K562 (cell line): ENCODE data around the gene STC2. TPM values are rescaled to one million over a fixed set of nuclear protein-coding genes. Genes with fewer than 3 reads are reported as not detected.
A peak's percentile ranks its signal among the peaks of the same experiment; 100 is the strongest.

Experiments
- ATF1 ChIP-seq, 2 experiments: fragments of 450-650 bp in 1 of 2; IDR thresholded peaks; 2 replicates each; pipeline ENCODE4 v1.6.1; 2016; ENCODE audit warnings: missing compliant biosample characterization in 1 of 2, missing genetic modification characterization in 1 of 2
- CBFB ChIP-seq: sonication (generic); formaldehyde crosslinking; IDR thresholded peaks from 2 replicates; pipeline ENCODE4 v1.4.0; 2020; ENCODE audit warnings: mild to moderate bottlenecking, missing genetic modification reagents
- DDX20 ChIP-seq: fragments of 450-650 bp; IDR thresholded peaks from 2 replicates; pipeline ENCODE4 v1.6.1; 2016; ENCODE audit warnings: missing genetic modification characterization, low read depth, mild to moderate bottlenecking, missing compliant biosample characterization, moderate library complexity
- ETS2 ChIP-seq: IDR thresholded peaks from 2 replicates; pipeline ENCODE4 v1.6.1; 2016; ENCODE audit warnings: borderline replicate concordance, missing genetic modification characterization, mild to moderate bottlenecking, moderate library complexity, missing compliant biosample characterization; ENCODE audit not compliant: poor library complexity, severe bottlenecking
- FUS ChIP-seq: fragments of 200-400 bp; formaldehyde crosslinking; optimal IDR thresholded peaks from 2 replicates; pipeline ENCODE3; 2017; ENCODE audit warnings: low read depth, low read length
- GATAD2B ChIP-seq: fragments of 450-650 bp; IDR thresholded peaks from 2 replicates; pipeline ENCODE4 v1.6.1; 2017; ENCODE audit warnings: mild to moderate bottlenecking, borderline replicate concordance
- HDAC8 ChIP-seq: fragments of 450-650 bp; IDR thresholded peaks from 2 replicates; pipeline ENCODE4 v1.6.1; 2016; ENCODE audit warnings: mild to moderate bottlenecking, missing genetic modification characterization, moderate library complexity, missing compliant biosample characterization
- ILF3 ChIP-seq: fragments of 450-650 bp; IDR thresholded peaks from 2 replicates; pipeline ENCODE4 v1.6.1; 2018; ENCODE audit warnings: antibody characterized with exemption, mild to moderate bottlenecking, moderate library complexity, borderline replicate concordance
- MYC ChIP-seq, 2 experiments: fragments of 250-450 bp in 1 of 2; sonication (Bioruptor Pico) in 1 of 2; IDR thresholded peaks; 2 replicates each; pipeline versions ENCODE4 v1.5.1 to v1.6.1; 2012 to 2021; ENCODE audit warnings: low read depth in 2 of 2, borderline replicate concordance in 1 of 2, improper control_type of control experiment in 1 of 2, low read length in 1 of 2, mild to moderate bottlenecking in 1 of 2, moderate library complexity in 1 of 2
- NR3C1 ChIP-seq: sonication (generic); formaldehyde crosslinking; IDR thresholded peaks from 2 replicates; pipeline ENCODE4 v1.8.1; 2022; ENCODE audit warnings: missing genetic modification reagents
- PHF21A ChIP-seq: fragments of 450-650 bp; IDR thresholded peaks from 2 replicates; pipeline ENCODE4 v1.6.1; 2017; ENCODE audit warnings: low read depth, borderline replicate concordance
- POLR2H ChIP-seq: IDR thresholded peaks from 2 replicates; pipeline ENCODE4 v1.6.1; 2016; ENCODE audit warnings: missing genetic modification characterization, low read depth, mild to moderate bottlenecking, control low read depth, missing compliant biosample characterization, moderate library complexity
- RB1 ChIP-seq: fragments of 450-650 bp; IDR thresholded peaks from 2 replicates; pipeline ENCODE4 v1.6.1; 2017; ENCODE audit warnings: low read depth, mild to moderate bottlenecking
- RUNX1 ChIP-seq: sonication (generic); IDR thresholded peaks from 2 replicates; pipeline ENCODE4 v1.6.1; 2016; ENCODE audit warnings: antibody characterized with exemption, low read depth
- SNIP1 ChIP-seq: fragments of 450-650 bp; IDR thresholded peaks from 2 replicates; pipeline ENCODE4 v1.7.1; 2017; ENCODE audit warnings: low read depth, mild to moderate bottlenecking
- ZBTB33 ChIP-seq: sonication (generic); formaldehyde crosslinking; IDR thresholded peaks from 2 replicates; pipeline ENCODE4 v1.8.1; 2023; ENCODE audit warnings: mild to moderate bottlenecking, missing genetic modification reagents
- ZBTB8A ChIP-seq: fragments of 450-650 bp; IDR thresholded peaks from 2 replicates; pipeline ENCODE4 v1.6.1; 2018; ENCODE audit warnings: mild to moderate bottlenecking, moderate library complexity; ENCODE audit not compliant: partially characterized antibody
- ZNF134 ChIP-seq: fragments of 250-450 bp; sonication (Bioruptor Pico); conservative IDR thresholded peaks from 2 replicates; pipeline ENCODE4 v1.4.0; 2020
- ZNF830 ChIP-seq: fragments of 250-450 bp; sonication (Bioruptor Pico); IDR thresholded peaks from 2 replicates; pipeline ENCODE4 v1.5.0; 2021; ENCODE audit warnings: mild to moderate bottlenecking
- polyA plus RNA-seq, 8 experiments: library from polyadenylated mRNA; depleted of rRNA in 4 of 8; stranded (reverse) in 5 of 8; unstranded in 3 of 8; fragments of >200 nt; fragmentation: Nextera tagmentation in 2 of 8; fragmentation: Illumina TruSeq in 1 of 8; extraction: Ambion mirVana in 2 of 8; extraction: Trizol in 1 of 8; gene quantifications; 2 replicates each; pipeline versions ENCODE4 v1.2.1 to v1.2.3, GENCODE V29; 2011 to 2014; ENCODE audit warnings: inconsistent platforms in 1 of 8, missing spikeins in 1 of 8
- total RNA-seq, 7 experiments: library from RNA; depleted of rRNA in 6 of 7; stranded (reverse); fragments of >200 nt in 6 of 7; fragmentation: Illumina TruSeq in 2 of 7; extraction: Trizol in 2 of 7; gene quantifications; 2 replicates each; pipeline versions ENCODE4 v1.2.1 to v1.2.3, GENCODE V29; 2011 to 2021; ENCODE audit warnings: low replicate concordance in 1 of 7
- TF ChIP-seq, protein P1 (sequence below): fragments of 450-650 bp; conservative IDR thresholded peaks from 2 replicates; pipeline ENCODE4 v1.6.1; 2016; ENCODE audit warnings: missing genetic modification characterization, low read depth, mild to moderate bottlenecking, control low read depth, missing compliant biosample characterization
- TF ChIP-seq, protein P2 (sequence below): sonication (generic); formaldehyde crosslinking; IDR thresholded peaks from 2 replicates; pipeline ENCODE4 v1.9.0; 2022; ENCODE audit warnings: mild to moderate bottlenecking, missing genetic modification reagents
- TF ChIP-seq, protein P3 (sequence below): sonication (generic); formaldehyde crosslinking; IDR thresholded peaks from 2 replicates; pipeline ENCODE4 v1.8.1; 2023; ENCODE audit warnings: mild to moderate bottlenecking, missing genetic modification reagents

STC2 gene
- total and polyA plus RNA-seq, 9 of the 15 experiments (the other 6 are each of a cell fraction or from before 2014, with no cell fraction given), result 0.62 to 31.7 (median 7.4) TPM

DNA sequence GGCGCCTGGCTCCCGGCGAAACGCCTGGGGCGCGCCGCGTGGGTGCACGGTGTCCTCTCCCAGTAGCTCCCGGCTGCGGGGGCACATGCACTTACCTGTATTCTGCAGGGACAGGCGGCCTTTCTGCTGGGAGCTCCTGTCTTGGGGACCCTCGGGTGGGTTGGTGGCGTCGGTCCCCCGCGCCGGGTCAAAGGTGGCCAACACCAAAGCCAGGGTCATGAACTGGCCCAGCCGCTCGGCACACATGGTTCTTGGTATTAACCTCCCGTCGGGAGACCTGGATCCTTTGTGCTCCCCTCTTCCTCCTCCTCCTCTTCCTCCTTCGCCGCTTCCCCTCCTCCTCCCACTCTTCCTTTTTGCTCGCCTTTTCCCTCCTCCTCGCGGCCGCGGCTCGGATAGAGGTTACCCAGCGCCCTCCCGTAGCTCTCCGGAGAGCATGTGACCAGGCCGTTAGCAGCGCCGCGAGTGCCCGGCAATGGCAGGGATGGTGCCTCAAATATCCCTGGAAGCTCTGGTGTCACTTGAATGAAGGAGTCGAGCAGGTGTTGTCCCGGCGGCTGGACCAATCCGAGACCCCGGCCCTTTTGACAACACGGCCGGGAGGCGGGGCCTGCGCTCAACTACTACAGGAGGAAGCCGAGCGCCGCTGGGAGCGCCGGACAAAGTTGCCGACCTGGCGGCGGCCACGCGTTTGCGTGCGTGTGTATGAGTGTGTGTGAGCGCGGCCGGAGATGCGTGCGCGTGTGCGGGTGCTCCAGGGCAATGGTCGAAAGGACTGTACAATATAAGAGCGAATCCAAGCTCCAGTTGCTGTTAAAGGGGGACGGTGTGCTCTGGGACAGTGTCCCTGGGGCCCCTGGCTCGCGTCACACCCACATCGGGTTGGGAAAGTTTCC is at the start of gene STC2 (continued):
- 0 out of 2 replicates have a peak, but pooled peaks have one; percentile 32 for TF ChIP-seq RB1
- no peak for TF ChIP-seq ZBTB8A
- no peak for TF ChIP-seq PHF21A
- no peak for TF ChIP-seq CBFB
- no peak for TF ChIP-seq ZNF134 (CRISPR knock-in tag)
- TF ChIP-seq HDAC8 (tag), result no peak
- no peak for TF ChIP-seq GATAD2B
- TF ChIP-seq FUS, result no peak
- TF ChIP-seq, protein P1, sequence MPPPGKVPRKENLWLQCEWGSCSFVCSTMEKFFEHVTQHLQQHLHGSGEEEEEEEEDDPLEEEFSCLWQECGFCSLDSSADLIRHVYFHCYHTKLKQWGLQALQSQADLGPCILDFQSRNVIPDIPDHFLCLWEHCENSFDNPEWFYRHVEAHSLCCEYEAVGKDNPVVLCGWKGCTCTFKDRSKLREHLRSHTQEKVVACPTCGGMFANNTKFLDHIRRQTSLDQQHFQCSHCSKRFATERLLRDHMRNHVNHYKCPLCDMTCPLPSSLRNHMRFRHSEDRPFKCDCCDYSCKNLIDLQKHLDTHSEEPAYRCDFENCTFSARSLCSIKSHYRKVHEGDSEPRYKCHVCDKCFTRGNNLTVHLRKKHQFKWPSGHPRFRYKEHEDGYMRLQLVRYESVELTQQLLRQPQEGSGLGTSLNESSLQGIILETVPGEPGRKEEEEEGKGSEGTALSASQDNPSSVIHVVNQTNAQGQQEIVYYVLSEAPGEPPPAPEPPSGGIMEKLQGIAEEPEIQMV, result 0 out of 2 replicates have a peak, but pooled peaks have one; percentile 16
- TF ChIP-seq RUNX1, result no peak
- TF ChIP-seq, protein P2, sequence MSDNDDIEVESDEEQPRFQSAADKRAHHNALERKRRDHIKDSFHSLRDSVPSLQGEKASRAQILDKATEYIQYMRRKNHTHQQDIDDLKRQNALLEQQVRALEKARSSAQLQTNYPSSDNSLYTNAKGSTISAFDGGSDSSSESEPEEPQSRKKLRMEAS, result peak; percentile 80
- no peak for TF ChIP-seq ZBTB33 (CRISPR knock-in tag)
- TF ChIP-seq ETS2, result no peak
- no peak for TF ChIP-seq NR3C1 (CRISPR knock-in tag)
- TF ChIP-seq ATF1 (CRISPR knock-in tag; IDR thresholded peaks at IDR 0.05), result no peak
- peak; percentile 73 for TF ChIP-seq ATF1 (tag; IDR thresholded peaks at IDR 0.05)
- TF ChIP-seq ZNF830 (CRISPR knock-in tag), result no peak
- no peak for TF ChIP-seq ILF3
- TF ChIP-seq DDX20, result no peak
- TF ChIP-seq, protein P3, sequence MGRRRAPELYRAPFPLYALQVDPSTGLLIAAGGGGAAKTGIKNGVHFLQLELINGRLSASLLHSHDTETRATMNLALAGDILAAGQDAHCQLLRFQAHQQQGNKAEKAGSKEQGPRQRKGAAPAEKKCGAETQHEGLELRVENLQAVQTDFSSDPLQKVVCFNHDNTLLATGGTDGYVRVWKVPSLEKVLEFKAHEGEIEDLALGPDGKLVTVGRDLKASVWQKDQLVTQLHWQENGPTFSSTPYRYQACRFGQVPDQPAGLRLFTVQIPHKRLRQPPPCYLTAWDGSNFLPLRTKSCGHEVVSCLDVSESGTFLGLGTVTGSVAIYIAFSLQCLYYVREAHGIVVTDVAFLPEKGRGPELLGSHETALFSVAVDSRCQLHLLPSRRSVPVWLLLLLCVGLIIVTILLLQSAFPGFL, result no peak
- peak; percentile 67; the same call in 1 of the 2 replicates for TF ChIP-seq MYC (IDR thresholded peaks at IDR 0.05; ENCODE audit: low read depth, low read length)
- TF ChIP-seq MYC (CRISPR knock-in tag; IDR thresholded peaks at IDR 0.05; ENCODE audit: borderline replicate concordance, low read depth), result no peak
- peak; percentile 82 for TF ChIP-seq POLR2H
- TF ChIP-seq SNIP1, result no peak
